IPS-18c (cell line): ENCODE measurements around the gene NECTIN2.
"Not testable (repeated sequence)": the region's sequence is repeated elsewhere in the genome, so short reads cannot be mapped to it uniquely, and the experiment has no call there.

ENCODE experiments used
- H3K4me3 ChIP-seq: 2 replicates; pipeline ENCODE4 v1.7.0; 2013; ENCODE audit warnings: low read depth, mild to moderate bottlenecking, low read length, moderate library complexity; ENCODE audit not compliant: insufficient read depth
- H3K9me3 ChIP-seq: one replicate; pipeline ENCODE4 v1.6.1; 2013; ENCODE audit warnings: mild to moderate bottlenecking, low read length, moderate library complexity; ENCODE audit not compliant: control insufficient read depth, insufficient read depth

The NECTIN2 gene

DNA sequence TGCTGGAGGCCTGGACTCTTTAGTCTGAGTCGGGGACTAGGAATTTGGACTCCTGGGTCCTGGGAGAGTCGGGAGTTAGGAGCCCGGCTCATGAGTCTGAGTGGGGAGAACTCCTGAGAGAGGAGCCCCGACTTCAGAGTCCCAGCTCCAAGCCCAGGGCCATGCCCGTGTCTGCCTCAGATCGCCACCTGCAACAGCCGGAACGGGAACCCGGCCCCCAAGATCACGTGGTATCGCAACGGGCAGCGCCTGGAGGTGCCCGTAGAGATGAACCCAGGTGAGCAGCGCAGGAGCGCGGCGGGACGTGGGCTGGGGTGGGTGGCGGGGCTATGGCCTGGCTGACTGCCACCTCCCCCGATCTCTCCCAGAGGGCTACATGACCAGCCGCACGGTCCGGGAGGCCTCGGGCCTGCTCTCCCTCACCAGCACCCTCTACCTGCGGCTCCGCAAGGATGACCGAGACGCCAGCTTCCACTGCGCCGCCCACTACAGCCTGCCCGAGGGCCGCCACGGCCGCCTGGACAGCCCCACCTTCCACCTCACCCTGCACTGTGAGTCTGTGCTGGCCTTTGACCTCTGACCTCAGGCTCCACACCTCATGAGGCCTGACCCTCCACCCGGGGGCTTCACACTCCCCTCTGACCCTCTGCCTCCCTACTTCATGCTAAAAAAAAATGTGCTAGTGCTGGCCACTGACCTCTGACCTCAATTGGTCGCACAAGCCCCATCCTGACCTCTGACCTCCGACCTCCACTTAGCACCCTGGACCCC, 32.8 kb upstream of the NECTIN2 start:
- no peak overlapping the region for H3K4me3 ChIP-seq
- no peaks in the 10 kb centered on the region for H3K9me3 ChIP-seq

DNA sequence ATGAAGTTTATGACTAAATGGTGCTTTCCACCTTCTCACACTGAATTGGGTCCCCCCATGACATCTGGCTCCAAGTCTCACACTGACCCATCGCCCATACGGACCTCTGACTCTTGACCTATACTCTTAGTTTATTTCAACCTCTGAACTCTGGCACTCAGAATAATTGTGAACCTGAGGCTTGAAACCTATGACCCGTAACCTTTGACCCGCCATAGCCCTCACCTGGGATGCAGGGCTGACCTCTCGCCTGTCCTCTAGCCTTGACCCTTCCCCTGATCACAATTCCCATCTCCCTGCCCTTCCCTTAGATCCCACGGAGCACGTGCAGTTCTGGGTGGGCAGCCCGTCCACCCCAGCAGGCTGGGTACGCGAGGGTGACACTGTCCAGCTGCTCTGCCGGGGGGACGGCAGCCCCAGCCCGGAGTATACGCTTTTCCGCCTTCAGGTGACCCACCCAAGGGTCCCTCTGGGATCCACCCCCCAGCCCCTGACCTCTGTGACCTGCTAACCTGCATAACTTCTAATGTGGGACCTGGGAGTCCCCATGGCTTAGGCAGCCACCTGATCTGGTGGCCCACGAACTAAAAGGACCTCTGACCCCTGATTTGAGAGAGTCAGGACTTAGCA, 32.1 kb upstream of the NECTIN2 start:
- no peak overlapping the region for H3K4me3 ChIP-seq
- H3K9me3 ChIP-seq: no peaks in the 10 kb centered on the region

DNA sequence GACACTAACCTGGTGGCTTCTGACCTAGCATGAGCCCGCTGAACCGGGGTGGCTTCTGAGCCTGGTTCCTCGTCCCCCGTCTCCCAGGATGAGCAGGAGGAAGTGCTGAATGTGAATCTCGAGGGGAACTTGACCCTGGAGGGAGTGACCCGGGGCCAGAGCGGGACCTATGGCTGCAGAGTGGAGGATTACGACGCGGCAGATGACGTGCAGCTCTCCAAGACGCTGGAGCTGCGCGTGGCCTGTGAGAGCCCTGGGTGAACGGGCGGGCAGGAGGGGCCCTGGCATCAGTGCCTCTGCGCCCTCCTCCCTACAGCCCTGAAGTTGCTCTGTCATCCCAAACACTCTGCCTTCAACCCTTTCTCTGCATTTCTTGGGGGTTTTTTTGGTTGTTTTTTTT, 31.6 kb upstream of the NECTIN2 start:
- no peaks in the 10 kb centered on the region for H3K9me3 ChIP-seq
- no peak overlapping the region for H3K4me3 ChIP-seq

DNA sequence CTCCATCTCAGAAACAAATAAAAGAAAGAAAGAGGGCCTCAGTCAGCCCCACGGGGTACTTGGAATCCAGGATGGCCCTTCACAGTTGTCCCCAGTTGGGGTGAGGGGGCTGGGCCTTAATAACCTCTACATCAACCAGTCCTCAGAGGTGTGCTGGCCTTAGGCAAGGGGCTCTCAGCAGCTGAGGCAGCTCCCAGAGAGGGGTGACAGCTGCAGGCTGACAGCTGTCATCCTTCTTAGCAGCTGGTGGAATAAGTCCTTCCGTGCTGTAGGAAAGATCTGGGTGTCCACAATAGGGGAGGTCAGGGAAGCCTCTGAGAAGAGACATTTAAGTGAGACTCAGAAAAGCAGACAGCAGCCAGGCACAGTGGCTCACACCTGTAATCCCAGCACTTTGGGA, 29.8 kb upstream of the NECTIN2 start:
- no peak overlapping the region for H3K4me3 ChIP-seq
- no peaks in the 10 kb centered on the region for H3K9me3 ChIP-seq

DNA sequence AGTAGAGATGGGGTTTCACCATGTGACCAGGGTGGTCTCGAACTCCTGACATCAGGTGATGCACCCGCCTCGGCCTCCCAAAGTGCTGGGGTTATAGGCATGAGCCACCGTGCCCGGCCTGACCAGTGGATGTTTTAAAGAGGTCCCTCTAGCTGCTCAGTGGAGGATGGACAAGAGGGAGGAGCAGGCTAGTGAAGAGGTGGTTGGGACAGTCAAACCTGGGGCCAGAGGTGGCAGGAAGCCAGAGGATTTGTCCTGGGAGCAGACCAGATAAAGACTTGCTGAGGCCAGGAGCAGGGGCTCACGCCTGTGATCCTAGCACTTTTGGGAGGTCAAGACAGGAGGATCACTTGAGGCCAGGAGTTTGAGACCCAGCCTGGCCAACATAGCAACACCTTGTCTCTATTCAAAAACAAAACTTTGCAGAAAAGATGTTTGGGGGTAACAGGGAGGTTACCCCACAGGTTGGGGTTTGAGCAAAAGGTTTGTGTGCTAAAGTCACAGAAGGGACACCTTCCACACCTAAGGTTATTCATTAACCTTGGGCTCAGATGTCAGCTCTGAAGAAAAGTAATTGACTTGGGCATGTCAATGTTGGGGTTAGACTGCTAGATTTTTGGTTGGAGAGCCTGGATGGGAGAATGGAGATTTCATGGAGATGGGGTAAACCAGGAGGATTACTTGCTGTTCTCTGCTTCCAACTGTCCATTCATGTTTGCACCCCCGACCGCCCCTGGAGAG, 28.2 kb upstream of the NECTIN2 start:
- H3K4me3 ChIP-seq: no peak overlapping the region

DNA sequence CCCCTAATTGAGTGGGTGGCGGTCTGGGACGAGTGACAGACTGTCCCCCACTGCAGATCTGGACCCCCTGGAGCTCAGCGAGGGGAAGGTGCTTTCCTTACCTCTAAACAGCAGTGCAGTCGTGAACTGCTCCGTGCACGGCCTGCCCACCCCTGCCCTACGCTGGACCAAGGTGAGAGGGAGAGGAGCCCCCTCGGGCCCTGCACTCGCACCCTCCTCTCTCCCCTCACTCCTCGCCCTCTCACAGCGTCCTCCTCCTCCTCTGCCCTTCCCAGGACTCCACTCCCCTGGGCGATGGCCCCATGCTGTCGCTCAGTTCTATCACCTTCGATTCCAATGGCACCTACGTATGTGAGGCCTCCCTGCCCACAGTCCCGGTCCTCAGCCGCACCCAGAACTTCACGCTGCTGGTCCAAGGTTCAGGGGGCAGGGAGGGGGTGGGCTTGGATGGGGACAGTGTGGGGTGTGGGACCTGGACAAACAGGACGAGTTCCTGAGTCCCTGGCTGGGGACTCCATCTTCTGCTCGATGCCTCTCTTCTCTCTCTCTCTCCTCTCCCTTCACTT, 27.5 kb upstream of the NECTIN2 start:
- H3K4me3 ChIP-seq: no peak overlapping the region
- no peaks in the 10 kb centered on the region for H3K9me3 ChIP-seq

More for the DNA sequence above, 28.2 kb upstream of the NECTIN2 start:
- H3K9me3 ChIP-seq: no peaks in the 10 kb centered on the region

DNA sequence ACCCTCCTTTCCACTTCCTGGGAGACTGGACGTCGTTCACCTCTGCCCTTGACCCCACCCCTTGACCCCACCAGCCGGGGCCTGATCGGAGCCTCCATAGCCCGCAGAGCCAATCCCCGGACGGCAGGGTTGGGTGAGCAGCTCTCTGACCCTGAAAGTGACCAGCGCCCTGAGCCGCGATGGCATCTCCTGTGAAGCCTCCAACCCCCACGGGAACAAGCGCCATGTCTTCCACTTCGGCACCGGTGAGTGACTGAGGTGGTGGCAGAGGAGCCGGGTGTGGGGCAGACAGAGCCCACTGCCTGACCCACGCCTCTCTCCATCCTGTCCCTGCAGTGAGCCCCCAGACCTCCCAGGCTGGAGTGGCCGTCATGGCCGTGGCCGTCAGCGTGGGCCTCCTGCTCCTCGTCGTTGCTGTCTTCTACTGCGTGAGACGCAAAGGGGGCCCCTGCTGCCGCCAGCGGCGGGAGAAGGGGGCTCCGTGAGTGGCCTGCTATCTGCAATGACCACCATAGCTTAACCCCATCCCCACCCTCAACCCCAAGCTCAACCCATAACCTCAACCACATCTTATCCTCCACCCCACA, 26.8 kb upstream of the NECTIN2 start:
- no peaks in the 10 kb centered on the region for H3K9me3 ChIP-seq
- H3K4me3 ChIP-seq: no peak overlapping the region

DNA sequence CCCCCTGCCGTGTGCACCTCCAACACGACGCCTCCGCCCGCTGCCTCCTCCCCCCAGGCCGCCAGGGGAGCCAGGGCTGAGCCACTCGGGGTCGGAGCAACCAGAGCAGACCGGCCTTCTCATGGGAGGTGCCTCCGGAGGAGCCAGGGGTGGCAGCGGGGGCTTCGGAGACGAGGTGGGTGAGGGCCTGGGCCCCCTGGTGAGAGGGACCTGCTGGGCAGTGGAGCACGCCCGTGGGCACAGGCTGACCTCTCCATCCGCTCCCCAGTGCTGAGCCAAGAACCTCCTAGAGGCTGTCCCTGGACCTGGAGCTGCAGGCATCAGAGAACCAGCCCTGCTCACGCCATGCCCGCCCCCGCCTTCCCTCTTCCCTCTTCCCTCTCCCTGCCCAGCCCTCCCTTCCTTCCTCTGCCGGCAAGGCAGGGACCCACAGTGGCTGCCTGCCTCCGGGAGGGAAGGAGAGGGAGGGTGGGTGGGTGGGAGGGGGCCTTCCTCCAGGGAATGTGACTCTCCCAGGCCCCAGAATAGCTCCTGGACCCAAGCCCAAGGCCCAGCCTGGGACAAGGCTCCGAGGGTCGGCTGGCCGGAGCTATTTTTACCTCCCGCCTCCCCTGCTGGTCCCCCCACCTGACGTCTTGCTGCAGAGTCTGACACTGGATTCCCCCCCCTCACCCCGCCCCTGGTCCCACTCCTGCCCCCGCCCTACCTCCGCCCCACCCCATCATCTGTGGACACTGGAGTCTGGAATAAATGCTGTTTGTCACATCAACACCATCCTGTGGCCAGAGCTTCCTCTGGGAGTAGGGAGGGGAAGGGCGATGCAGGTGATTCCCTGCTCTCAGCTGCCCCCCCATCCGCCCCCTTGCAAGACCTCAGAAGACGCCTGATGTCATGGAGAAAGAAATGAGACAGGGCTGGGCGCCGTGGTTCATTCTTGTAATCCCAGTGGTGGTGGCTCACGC, 25.2 kb upstream of the NECTIN2 start:
- no peaks in the 10 kb centered on the region for H3K9me3 ChIP-seq
- no peak overlapping the region for H3K4me3 ChIP-seq

DNA sequence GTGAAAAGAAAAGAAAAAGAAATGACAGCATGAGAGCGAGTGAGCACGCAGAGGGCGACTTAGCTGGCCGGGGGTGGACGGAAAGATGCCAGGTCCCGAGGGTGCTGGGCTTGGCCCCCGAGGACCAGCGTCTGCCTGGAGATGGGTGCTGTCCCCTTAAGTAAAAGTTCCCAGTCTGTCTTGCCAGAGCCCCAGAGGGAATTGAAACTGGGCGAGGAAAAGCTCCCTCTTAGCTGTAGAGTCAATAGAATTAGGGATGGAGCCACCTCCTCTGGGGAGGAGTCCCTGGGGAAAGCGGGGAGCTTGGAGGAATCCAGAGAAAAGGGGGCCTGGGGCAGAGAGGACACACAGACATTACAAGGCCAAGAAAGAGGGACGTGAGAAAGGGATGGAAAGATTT, 23.9 kb upstream of the NECTIN2 start:
- no peaks in the 10 kb centered on the region for H3K9me3 ChIP-seq
- no peak overlapping the region for H3K4me3 ChIP-seq

DNA sequence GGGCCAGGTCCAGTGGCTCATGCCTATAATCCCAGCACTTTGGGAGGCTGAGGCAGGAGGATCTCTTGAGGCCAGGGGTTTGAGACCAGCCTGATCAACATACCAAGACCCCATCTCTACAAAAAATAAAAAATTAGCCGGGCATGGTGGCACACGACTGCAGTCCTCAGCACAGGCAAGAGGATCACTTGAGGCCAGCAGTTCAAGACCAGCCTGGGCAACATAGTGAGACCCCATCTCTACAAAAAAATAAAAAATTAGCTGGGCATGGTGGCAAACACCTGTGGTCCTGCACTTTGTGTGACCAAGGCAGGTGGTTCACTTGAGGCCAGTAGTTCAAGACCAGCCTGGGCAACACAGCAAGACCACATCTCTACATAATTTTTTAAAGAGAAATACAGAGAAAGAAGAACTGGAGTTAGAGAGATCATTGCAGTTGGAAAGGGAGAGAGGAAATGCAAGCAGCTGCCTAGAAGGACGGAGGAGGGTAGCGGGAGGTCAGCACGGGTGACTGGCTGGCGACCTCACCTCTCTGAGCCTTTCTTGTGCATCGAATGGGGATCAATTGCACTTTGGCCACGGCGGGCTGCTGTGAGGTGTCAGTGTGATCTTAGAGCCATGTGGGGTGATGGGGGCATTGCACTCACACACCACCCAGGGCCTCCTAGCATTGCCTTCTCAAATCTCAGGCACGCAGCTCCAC, 23.3 kb upstream of the NECTIN2 start:
- Histone ChIP-seq H3K4me3 (no peak overlapping the region), H3K9me3 (no peaks in the 10 kb centered on the region)

DNA sequence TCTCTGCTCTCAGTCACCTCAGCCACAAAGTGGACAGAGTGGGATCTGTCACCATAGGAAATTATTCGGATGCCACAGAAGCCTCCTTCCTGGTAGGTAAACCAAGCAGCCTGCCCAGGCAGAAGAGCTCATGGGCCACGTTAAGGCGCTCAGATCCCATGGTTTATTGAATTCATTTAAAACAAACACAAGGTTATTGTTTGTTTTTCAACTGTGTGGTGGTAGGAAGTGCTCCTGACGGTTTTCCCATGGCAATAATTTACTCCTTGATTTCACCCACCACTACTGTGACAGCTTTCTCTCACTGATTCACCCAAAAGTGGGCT, 22.8 kb upstream of the NECTIN2 start:
- Histone ChIP-seq H3K9me3 (no peaks in the 10 kb centered on the region), H3K4me3 (no peak overlapping the region)

DNA sequence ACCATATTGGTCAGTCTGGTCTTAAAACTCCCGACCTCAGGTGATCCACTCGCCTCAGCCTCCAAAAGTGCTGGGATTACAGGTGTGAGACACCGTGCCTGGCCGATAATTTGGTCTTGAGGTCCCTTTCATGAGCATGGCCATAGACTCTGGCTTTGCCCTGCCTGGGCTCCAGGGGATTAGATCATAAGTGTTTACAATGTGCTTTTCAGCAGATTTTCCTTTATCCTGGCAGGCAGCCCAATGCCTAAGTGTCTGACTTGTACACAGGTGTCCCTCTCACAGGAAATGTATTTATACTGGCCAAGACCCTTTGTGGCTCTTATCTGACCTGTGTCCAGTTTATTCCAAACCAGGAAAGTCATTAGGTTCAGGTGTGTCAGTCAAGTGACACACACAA, 21.3 kb upstream of the NECTIN2 start:
- H3K9me3 ChIP-seq: no peaks in the 10 kb centered on the region
- H3K4me3 ChIP-seq: no peak overlapping the region

DNA sequence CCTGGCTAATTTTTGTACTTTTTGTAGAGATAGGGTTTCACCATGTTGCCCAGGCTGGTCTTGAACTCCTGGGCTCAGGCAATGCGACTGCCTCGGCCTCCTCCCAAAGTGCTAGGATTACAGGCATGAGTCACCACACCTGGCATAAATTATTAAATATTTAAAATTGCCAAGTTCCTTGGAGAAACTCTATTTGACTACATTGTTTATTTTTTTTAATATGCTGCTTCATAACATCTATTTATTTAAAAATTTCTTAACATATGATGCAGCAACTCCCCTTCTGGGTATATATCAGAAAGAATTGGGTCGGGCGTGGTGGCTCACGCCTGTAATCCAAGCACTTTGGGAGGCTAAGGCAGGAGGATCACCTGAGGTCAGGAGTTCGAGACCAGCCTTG, 13.2 kb upstream of the NECTIN2 start:
- not testable (repeated sequence) for H3K4me3 ChIP-seq, H3K9me3 ChIP-seq

DNA sequence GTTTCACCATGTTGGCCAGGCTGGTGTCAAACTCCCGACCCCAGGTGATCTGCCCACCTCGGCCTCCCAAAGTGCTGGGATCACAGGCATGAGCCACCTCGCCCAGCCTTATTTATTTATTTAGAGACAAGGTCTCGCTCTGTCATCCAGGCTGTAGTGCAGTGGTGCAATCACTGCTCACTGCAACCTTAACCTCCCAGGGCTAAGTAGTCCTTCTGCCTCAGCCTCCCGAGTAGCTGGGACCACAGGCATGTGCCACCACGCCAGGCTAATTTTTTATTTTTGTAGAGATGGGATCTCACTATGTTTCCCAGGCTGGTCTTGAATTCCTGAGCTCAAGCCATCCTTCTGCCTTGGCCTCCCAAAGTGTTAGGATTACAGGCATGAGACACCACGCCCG, 11.7 kb upstream of the NECTIN2 start:
- not testable (repeated sequence) for H3K4me3 ChIP-seq, H3K9me3 ChIP-seq

DNA sequence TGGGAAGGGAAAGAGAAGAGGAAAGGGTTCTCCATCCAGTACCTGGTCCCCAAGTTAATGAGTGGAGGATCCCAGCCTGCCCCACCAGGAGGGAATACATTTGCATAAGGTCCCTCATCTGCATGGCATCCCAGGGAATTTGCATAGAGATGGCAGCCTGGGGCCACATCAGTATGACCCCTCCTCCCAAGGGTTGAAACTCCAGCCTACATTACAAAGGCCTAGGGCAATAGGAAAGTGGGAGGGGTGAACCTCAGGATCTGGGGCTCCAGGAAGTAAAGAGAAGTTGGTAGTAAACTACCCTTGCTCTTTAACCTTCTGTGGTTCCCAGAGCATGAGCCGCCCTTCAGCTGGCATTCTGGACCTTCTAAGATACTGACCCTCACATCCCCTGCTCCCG, 6.8 kb upstream of the NECTIN2 start:
- Histone ChIP-seq H3K4me3 (no peak overlapping the region), H3K9me3 (peaks cover 2% of the 10 kb centered on the region)

DNA sequence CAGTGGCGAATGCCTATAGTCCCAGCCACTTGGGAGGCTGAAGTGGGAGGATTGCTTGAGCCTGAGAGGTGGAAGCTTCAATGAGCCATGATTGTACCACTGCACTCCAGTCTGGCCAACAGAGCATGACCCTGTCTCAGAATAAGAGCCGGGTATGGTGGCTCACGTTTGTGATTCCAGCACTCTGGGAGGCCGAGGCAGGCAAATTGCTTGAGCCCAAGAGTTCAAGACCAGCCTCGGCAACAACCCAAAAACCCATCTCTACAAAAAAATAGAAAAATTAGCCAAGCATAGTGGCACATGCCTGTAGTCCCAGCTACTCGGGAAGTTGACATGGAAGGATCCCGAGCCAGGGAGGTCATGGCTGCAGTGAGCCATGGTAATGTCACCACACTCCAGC, 5.3 kb upstream of the NECTIN2 start:
- Histone ChIP-seq H3K9me3 (peaks cover 2% of the 10 kb centered on the region), H3K4me3 (no peak overlapping the region)
